ENCODE results near the gene TRRAP.

The TRRAP gene

DNA sequence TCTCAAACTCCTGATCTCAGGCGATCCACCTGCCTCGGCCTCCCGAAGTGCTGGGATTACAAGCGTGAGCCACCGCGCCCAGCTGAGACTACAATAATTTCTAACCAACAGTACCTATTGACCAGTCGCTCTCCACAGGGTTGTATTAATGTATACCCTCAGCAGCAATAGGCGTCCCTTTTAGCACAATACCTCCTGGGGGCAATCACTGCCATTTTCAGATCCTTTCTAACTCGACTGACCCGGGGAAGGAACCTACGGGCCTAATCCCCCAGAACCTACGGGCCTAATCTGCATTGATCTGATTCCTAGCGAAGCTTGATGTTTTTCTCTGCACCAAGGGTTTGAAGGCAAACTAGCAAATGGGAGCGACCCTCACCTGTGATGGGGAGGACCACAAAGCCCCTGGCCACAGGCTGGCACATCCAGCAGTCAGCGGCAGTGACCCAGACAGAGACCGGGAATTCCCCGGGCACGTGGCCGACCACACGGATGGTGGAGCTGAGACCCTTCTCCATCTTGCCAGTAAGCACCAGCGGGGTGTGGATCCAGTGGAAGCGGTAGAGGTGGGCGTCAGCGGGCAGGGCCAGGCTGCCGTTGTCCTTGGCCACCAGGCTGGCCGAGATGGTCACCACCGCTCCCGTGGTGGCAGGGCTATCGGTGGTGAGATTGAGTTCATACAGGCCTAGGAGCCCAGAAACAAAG, 15.5 kb upstream of the TRRAP start:
- DNase-seq = no peak
- TF ChIP-seq, protein P1, sequence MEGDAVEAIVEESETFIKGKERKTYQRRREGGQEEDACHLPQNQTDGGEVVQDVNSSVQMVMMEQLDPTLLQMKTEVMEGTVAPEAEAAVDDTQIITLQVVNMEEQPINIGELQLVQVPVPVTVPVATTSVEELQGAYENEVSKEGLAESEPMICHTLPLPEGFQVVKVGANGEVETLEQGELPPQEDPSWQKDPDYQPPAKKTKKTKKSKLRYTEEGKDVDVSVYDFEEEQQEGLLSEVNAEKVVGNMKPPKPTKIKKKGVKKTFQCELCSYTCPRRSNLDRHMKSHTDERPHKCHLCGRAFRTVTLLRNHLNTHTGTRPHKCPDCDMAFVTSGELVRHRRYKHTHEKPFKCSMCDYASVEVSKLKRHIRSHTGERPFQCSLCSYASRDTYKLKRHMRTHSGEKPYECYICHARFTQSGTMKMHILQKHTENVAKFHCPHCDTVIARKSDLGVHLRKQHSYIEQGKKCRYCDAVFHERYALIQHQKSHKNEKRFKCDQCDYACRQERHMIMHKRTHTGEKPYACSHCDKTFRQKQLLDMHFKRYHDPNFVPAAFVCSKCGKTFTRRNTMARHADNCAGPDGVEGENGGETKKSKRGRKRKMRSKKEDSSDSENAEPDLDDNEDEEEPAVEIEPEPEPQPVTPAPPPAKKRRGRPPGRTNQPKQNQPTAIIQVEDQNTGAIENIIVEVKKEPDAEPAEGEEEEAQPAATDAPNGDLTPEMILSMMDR (IDR thresholded peaks at IDR 0.05) = no peak
- H3K27ac Mint-ChIP-seq = no peak overlapping the region
- H3K27me3 Mint-ChIP-seq (ENCODE audit: low read depth, poor library complexity) = peaks cover 56% of the 10 kb centered on the region
- H3K9me3 Mint-ChIP-seq = no peaks in the 10 kb centered on the region
- H3K36me3 Mint-ChIP-seq (ENCODE audit: low read depth) = no peaks in the 10 kb centered on the region
- peaks cover 11% of the 10 kb centered on the region for H3K4me1 Mint-ChIP-seq
- no peak overlapping the region for H3K4me3 Mint-ChIP-seq

DNA sequence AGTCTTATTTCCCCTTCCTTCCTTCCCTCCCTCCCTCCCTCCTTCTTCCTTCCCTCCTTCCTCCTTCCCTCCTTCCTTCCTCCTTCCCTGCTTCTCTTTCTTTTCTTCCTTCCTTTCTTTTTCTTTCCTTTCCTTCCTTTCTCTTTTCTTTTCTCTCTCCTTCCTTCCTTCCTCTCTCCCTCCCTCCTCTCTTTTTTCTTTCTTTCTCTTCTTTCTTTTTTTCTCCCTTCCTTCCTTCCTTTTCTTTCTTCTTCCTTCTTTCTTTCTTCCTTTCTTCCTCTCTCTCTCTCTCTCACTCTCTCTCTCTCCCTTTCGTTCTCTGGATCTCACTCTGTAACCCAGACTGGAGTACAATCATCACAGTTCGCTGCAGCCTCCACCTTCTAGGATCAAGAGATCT, 14.7 kb upstream of the TRRAP start:
- Mint-ChIP-seq H3K4me3 (no peak overlapping the region), H3K27ac (no peak overlapping the region), H3K4me1 (peaks cover 11% of the 10 kb centered on the region), H3K36me3 (ENCODE audit: low read depth) (no peaks in the 10 kb centered on the region), H3K27me3 (ENCODE audit: low read depth, poor library complexity) (peaks cover 58% of the 10 kb centered on the region), H3K9me3 (no peaks in the 10 kb centered on the region)
- TF ChIP-seq, protein P1 (IDR thresholded peaks at IDR 0.05) = no peak
- no peak for DNase-seq

DNA sequence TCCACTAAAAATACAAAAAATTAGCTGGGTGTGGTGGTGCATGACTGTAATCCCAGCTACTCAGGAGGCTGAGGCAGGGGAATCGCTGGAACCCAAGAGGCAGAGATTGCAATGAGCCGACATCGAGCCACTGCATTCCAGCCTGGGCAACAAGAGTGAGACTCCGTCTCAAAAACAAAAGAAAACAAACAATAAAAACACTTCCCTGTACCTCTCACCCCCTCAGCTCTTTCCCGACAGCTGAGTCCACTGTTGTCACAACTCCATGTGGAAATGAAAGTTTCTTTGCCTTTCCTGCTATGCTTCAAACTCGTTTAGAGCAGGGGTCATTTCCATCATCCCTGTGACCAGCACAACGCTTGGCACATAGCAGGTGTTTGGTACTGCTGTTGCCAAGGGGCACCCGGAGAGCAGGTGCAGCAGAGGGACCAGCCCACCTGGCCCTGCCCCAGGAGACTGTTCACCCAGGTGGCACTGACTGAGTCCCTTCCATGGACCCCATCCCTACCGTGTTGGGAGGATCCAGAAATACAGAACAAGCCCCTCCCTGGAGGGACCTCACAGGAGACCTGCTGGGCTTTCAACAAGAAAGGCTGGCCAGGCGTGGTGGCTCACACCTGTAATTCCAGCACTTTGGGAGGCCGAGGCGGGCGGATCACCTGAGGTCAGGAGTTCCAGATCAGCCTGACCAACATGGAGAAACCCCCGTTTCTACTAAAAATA, 13.4 kb upstream of the TRRAP start:
- DNase-seq = no peak
- Mint-ChIP-seq H3K9me3 (no peaks in the 10 kb centered on the region), H3K27ac (no peak overlapping the region), H3K27me3 (ENCODE audit: low read depth, poor library complexity) (peaks cover 68% of the 10 kb centered on the region), H3K36me3 (ENCODE audit: low read depth) (no peaks in the 10 kb centered on the region), H3K4me3 (no peak overlapping the region), H3K4me1 (peaks cover 11% of the 10 kb centered on the region)
- TF ChIP-seq, protein P1 (IDR thresholded peaks at IDR 0.05) = no peak

DNA sequence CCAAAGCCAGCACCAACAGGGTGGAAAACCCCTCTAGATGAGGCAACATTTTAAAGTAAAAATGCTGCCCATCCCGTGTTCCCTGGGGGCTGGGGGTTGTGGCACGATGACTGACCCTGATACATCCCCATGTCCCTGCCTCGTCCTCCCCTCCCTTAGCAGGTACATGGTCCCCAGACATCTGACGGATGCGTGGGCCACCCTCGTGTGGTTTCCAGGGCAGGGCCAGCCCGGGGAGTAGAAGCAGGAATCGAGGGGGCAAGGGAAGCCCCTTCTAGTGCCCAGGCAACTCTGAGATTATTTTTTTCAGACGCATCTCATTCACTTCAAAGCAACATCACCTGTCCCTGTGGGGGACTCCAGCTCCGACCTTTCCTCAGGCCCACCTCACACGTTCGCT, 12.0 kb upstream of the TRRAP start:
- Mint-ChIP-seq H3K27ac (no peak overlapping the region), H3K36me3 (ENCODE audit: low read depth) (no peaks in the 10 kb centered on the region), H3K9me3 (no peaks in the 10 kb centered on the region), H3K27me3 (ENCODE audit: low read depth, poor library complexity) (peaks cover 70% of the 10 kb centered on the region), H3K4me3 (no peak overlapping the region), H3K4me1 (peaks cover 11% of the 10 kb centered on the region)
- TF ChIP-seq, protein P1 (IDR thresholded peaks at IDR 0.05) = no peak
- no peak for DNase-seq

DNA sequence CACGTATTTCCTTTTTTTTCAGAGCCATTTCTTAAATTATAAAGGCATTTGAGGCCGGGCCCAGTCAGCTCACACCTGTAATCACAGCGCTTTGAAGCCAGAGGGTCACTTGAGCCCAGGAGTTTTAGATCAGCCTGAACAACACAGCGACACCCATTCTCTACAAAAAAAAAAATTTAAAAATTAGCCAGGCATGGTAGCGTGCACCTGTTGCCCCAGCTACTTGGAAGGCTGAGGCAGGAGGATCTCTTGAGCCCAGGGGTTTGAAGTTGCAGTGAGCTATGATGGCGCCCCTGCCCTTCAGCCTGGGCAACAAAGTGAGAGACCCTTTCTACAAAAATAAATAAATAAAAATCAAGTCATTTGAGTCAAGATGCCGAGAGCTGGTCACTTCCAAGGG, 11.6 kb upstream of the TRRAP start:
- Mint-ChIP-seq H3K4me3 (no peak overlapping the region), H3K36me3 (ENCODE audit: low read depth) (no peaks in the 10 kb centered on the region), H3K9me3 (no peaks in the 10 kb centered on the region), H3K27me3 (ENCODE audit: low read depth, poor library complexity) (peaks cover 70% of the 10 kb centered on the region), H3K4me1 (peaks cover 11% of the 10 kb centered on the region), H3K27ac (no peak overlapping the region)
- DNase-seq = no peak
- TF ChIP-seq, protein P1 (IDR thresholded peaks at IDR 0.05) = no peak
